ENCODE measurements around the gene SENP8.

DNA sequence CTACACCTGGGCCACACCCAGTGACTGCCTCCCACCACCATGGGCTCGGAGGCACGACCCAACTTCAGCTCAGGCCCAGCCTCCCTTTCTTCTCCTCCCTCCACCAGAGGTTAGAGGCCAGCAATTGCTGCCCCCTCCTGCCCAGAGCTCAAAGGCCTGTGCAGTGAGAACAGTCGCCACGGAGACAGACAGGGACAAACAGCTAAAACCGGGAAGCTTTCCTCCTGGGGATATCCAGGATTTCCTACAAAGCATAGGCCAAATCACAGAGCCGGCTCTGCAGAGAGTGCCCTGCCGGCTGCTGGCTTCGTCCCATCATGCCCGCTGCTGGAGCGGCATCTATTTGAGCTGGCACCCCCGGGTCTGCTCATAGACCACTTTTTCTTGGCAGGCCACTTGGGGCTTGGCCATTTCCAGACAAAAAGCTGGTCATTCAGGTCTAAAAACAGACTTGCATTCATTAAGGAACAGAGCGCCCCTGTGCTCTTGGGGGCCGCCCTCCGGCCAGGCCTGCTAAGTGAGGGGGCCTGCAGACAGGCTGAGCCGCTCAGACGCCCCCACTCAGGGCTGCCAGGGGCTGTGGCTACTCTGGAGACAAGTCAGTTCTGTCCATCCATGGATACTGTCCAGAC, 61.9 kb downstream of the SENP8 start:
- no peak for TF ChIP-seq CTCF (IDR thresholded peaks at IDR 0.05)
- no peak for TF ChIP-seq POLR2AphosphoS5 (IDR thresholded peaks at IDR 0.05)
- no peak for TF ChIP-seq EP300 (IDR thresholded peaks at IDR 0.05)
- TF ChIP-seq POLR2A (IDR thresholded peaks at IDR 0.05) = no peak
